Karpas-422 (cell line): Measurements from ENCODE around the gene TEDC1. TPM values are rescaled to one million over a fixed set of nuclear protein-coding genes. Genes with fewer than 3 reads are reported as not detected.

Experiments used
- DNase-seq: peaks from one replicate; pipeline ENCODE4 v3.0.0-alpha.2; 2015
- H2AFZ ChIP-seq: fragments of 200-600 bp; sonication (generic); 2 replicates; pipeline ENCODE4 v1.6.1; 2014; ENCODE audit warnings: antibody characterized with exemption, low read length, mixed read lengths
- H3K27ac ChIP-seq: fragments of 200-600 bp; sonication (generic); 2 replicates; pipeline ENCODE4 v1.5.1; 2014; ENCODE audit warnings: mild to moderate bottlenecking, low read length, moderate library complexity
- H3K27me3 ChIP-seq: fragments of 200-600 bp; sonication (generic); 2 replicates; pipeline ENCODE4 v1.6.1; 2014; ENCODE audit warnings: low read length, mixed read lengths
- H3K36me3 ChIP-seq: fragments of 200-600 bp; sonication (generic); 2 replicates; pipeline ENCODE4 v1.6.1; 2014; ENCODE audit warnings: low read length, mixed read lengths; ENCODE audit not compliant: insufficient read depth
- H3K4me1 ChIP-seq: fragments of 200-600 bp; sonication (generic); 2 replicates; pipeline ENCODE4 v1.6.1; 2014; ENCODE audit warnings: mild to moderate bottlenecking, low read length, mixed read lengths
- H3K4me2 ChIP-seq: fragments of 200-600 bp; sonication (generic); 2 replicates; pipeline ENCODE4 v1.6.1; 2014; ENCODE audit warnings: low read length, low read depth, mild to moderate bottlenecking; ENCODE audit not compliant: poor library complexity, severe bottlenecking
- H3K4me3 ChIP-seq: fragments of 200-600 bp; sonication (generic); 2 replicates; pipeline ENCODE4 v1.5.1; 2014; ENCODE audit warnings: mild to moderate bottlenecking, antibody characterized with exemption, low read length, mixed read lengths
- H3K79me2 ChIP-seq: fragments of 200-600 bp; sonication (generic); 2 replicates; pipeline ENCODE4 v1.6.1; 2014; ENCODE audit warnings: mild to moderate bottlenecking, low read length, mixed read lengths
- H3K9ac ChIP-seq: fragments of 200-600 bp; sonication (generic); 2 replicates; pipeline ENCODE4 v1.6.0; 2014; ENCODE audit warnings: low read length
- H3K9me2 ChIP-seq: fragments of 200-600 bp; sonication (generic), shearing (Covaris generic); replicated peaks from 2 replicates; pipeline ENCODE4 v1.6.0; 2014; ENCODE audit warnings: mild to moderate bottlenecking, low read length, moderate library complexity; ENCODE audit not compliant: insufficient read depth
- H3K9me3 ChIP-seq: fragments of 300-700, 200-600 bp; sonication (generic); 2 replicates; pipeline ENCODE4 v1.6.1; 2014; ENCODE audit warnings: low read length, mixed read lengths
- H4K20me1 ChIP-seq: fragments of 200-600 bp; sonication (generic); 2 replicates; pipeline ENCODE4 v1.6.1; 2014; ENCODE audit warnings: mild to moderate bottlenecking, antibody characterized with exemption, low read length, low read depth; ENCODE audit not compliant: insufficient read depth
- total RNA-seq: library from RNA; depleted of rRNA; stranded (reverse); fragments of >200 nt; shearing (Covaris generic); gene quantifications from 2 replicates; pipeline ENCODE4 v1.2.3, GENCODE V29; 2014; ENCODE audit warnings: low replicate concordance

The TEDC1 gene
- total RNA-seq, 1 experiment from 2014 or later: 9.8 TPM

DNA sequence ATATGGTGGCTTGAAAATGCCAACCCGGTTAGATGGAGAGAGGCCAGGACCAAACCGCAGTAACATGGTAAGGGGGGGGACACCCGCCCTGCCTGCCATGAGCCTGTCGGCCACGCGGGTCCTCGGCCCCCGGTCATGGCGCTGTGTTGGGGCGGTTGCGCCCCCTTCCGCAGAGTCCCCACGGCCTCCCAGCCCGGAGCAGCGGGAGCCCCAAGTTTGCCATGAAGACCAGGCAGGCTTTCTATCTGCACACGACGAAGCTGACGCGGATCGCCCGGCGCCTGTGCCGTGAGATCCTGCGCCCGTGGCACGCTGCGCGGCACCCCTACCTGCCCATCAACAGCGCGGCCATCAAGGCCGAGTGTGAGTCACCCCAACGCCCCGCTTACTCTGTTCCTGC, 26.5 kb upstream of the TEDC1 start:
- Histone ChIP-seq H2AFZ (no peak overlapping the region), H3K9me2 (no peaks in the 10 kb centered on the region), H3K9me3 (no peaks in the 10 kb centered on the region), H3K9ac (no peak overlapping the region), H3K4me2 (no peak overlapping the region), H4K20me1 (peaks cover 9% of the 10 kb centered on the region; the same call in 1 of the 2 replicates), H3K36me3 (peaks cover 13% of the 10 kb centered on the region; the same call in 1 of the 2 replicates), H3K27me3 (no peaks in the 10 kb centered on the region), H3K4me1 (peaks cover 22% of the 10 kb centered on the region), H3K27ac (no peak overlapping the region), H3K79me2 (no peaks in the 10 kb centered on the region), H3K4me3 (no peak overlapping the region)
- no peak for DNase-seq

- H3K4me1 ChIP-seq: peaks cover 31% of the 10 kb centered on the region
Measured at GRCh38 chr14:105465209-105466031, 25.6 kb upstream of the TEDC1 start.

DNA sequence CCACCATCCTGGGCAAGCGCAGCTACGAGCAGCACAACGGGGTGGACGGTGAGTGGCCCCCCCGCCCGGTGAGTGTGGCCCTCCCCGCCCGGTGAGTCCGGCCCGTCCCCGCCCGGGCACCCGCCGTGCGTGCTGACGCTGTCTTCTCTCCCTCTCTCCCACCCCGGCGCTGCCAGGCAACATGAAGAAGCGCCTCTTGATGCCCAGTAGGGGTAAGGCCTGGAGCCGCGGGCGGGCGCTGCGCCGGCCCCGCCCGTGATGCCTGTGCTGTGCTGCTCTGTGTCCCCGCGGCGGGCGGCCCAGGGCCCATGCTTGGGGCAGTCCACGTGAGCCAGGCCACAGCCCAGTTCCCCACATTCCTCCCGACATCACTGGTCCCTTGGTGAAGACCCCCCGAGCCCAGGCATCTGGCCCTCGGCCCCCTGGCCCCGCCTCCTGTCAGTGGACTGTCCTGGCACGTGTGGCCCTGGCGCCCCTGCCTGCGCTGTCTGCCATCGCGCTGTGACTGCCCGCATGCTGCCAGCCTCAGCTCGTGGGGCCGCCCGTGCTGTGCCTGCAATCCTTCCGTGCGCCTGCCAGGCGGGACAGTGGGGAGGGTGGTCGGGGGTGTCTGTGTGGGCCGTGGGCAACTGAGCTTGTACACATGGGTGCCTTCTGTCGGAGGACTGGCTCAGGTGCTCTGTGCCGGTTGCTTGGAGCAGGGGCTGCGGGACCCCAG, 24.4 kb upstream of the TEDC1 start:
- H3K27ac ChIP-seq: no peak overlapping the region
- H3K27me3 ChIP-seq: no peaks in the 10 kb centered on the region
- H3K9ac ChIP-seq: no peak overlapping the region
- peaks cover 9% of the 10 kb centered on the region; the same call in 1 of the 2 replicates for H4K20me1 ChIP-seq
- no peak for DNase-seq
- H3K36me3 ChIP-seq: peaks cover 9% of the 10 kb centered on the region; the same call in 1 of the 2 replicates
- no peak overlapping the region for H2AFZ ChIP-seq
- peaks cover 43% of the 10 kb centered on the region for H3K4me1 ChIP-seq
- H3K79me2 ChIP-seq: no peaks in the 10 kb centered on the region
- H3K4me3 ChIP-seq: no peak overlapping the region
- H3K4me2 ChIP-seq: no peak overlapping the region
- no peaks in the 10 kb centered on the region for H3K9me2 ChIP-seq
- no peaks in the 10 kb centered on the region for H3K9me3 ChIP-seq

More at GRCh38 chr14:105465209-105466031, 25.6 kb upstream of the TEDC1 start:
- H4K20me1 ChIP-seq: peaks cover 9% of the 10 kb centered on the region; the same call in 1 of the 2 replicates
- H3K36me3 ChIP-seq: peaks cover 13% of the 10 kb centered on the region; the same call in 1 of the 2 replicates
- H2AFZ ChIP-seq: no peak overlapping the region
- H3K4me2 ChIP-seq: no peak overlapping the region
- no peaks in the 10 kb centered on the region for H3K79me2 ChIP-seq
- H3K9ac ChIP-seq: no peak overlapping the region
- no peak overlapping the region for H3K4me3 ChIP-seq
- no peak overlapping the region for H3K27ac ChIP-seq
- H3K27me3 ChIP-seq: no peaks in the 10 kb centered on the region
- no peak for DNase-seq
- no peaks in the 10 kb centered on the region for H3K9me3 ChIP-seq
- H3K9me2 ChIP-seq: no peaks in the 10 kb centered on the region

DNA sequence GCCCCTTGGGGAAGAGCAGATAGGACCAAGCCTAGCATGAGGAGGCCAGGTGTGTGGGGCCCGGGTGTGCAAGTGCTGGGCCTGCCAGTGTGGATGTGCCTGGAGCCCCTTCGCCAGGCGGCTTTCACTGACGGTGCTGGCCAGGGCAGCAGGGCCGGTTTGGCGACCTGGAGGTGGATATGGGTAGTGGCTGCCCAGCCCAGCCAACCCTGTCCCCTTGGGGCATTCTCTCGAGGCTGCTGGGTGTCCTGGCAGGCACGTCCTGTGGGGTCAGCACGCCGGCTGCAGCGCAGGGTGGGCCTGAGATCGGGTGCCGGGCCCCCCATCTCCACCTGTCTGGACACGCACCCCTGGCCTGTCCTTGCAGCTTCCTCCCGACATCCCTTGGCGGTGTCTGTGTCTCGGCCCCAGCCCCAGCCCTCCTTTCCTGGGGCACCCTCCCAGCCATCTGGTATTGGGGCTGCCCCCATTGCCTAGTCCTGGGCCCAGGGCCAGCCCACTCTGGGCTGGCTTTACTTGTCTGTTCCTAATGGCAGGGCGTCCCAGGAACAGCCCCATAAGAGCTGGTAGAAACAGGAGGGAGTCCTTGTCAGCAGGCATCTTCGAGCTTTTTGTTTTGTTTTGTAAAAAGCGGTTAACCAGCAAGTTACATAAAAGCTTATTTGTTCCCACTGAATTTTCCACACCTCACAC, 23.7 kb upstream of the TEDC1 start:
- no peaks in the 10 kb centered on the region for H3K9me2 ChIP-seq
- H3K4me2 ChIP-seq: no peak overlapping the region
- peaks cover 16% of the 10 kb centered on the region; the same call in 1 of the 2 replicates for H4K20me1 ChIP-seq
- H3K79me2 ChIP-seq: no peaks in the 10 kb centered on the region
- H3K4me1 ChIP-seq: peaks cover 50% of the 10 kb centered on the region
- peaks cover 6% of the 10 kb centered on the region; the same call in 1 of the 2 replicates for H3K36me3 ChIP-seq
- H3K9me3 ChIP-seq: no peaks in the 10 kb centered on the region
- DNase-seq: no peak
- H2AFZ ChIP-seq: no peak overlapping the region
- H3K27ac ChIP-seq: no peak overlapping the region
- H3K27me3 ChIP-seq: no peaks in the 10 kb centered on the region
- no peak overlapping the region for H3K4me3 ChIP-seq
- no peak overlapping the region for H3K9ac ChIP-seq

DNA sequence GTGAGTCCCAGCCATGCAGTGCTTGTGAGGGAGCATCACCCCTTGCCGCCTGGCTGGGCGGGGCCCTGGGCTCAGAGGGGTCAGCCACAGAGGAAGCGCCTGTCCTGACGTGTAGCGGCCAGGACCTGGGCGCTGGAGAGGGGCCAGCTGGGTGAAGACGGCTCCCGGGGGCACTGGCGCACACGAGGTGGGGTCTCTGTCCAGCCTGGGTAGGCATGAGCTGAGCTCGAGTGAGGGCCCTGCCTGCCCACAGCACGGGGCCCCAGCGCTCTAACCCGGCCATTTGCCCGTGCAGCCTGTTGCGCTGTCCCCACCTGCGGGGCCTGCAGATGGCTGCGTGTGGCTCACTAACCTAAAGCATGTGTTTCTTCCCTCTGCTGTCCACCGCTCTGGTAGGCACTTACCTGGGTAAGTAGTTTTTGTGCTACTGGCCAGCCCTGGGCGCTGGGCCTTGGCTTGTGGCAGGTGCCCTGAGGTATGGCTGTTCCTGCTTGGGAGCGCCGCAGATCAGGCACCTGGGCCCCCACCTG, 23.0 kb upstream of the TEDC1 start:
- H3K79me2 ChIP-seq: no peaks in the 10 kb centered on the region
- no peak overlapping the region for H3K4me2 ChIP-seq
- no peak overlapping the region for H3K9ac ChIP-seq
- H3K4me1 ChIP-seq: peaks cover 56% of the 10 kb centered on the region
- DNase-seq: no peak
- H2AFZ ChIP-seq: no peak overlapping the region
- H3K27me3 ChIP-seq: no peaks in the 10 kb centered on the region
- no peak overlapping the region for H3K27ac ChIP-seq
- peaks cover 6% of the 10 kb centered on the region; the same call in 1 of the 2 replicates for H3K36me3 ChIP-seq
- H4K20me1 ChIP-seq: peaks cover 16% of the 10 kb centered on the region; the same call in 1 of the 2 replicates
- H3K9me2 ChIP-seq: no peaks in the 10 kb centered on the region
- no peaks in the 10 kb centered on the region for H3K9me3 ChIP-seq
- no peak overlapping the region for H3K4me3 ChIP-seq

DNA sequence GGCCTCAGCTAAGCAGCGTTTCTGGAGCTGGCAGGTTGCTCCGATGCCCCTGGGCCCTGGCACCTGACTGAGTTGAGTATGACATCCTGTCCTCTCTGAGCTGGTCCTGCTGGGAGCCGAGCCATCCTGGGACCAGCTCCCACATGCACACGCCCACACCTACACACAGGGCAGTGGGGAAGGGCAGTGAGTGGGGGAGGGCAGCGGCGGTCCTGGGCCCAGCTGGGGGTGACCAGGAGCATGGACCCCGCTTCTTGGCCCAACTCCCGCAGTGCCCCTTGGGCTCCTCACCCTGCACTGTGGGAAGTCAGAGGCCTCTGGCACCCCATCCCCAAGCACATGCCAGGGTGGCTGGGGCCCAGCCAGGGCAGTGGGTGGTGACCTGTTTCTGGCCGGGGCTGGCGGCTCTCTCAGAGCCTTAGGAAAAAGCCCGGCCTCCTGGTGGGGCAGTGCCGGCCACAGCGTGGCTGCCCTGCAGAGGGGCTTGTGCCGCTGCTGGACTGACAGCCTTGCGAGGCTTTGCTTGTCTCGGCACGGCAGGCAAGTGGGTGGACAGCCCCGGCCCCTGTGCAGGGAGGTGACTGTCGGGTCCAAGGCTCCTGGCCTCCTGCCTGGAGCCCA, 22.3 kb upstream of the TEDC1 start:
- H3K36me3 ChIP-seq: peaks cover 2% of the 10 kb centered on the region; the same call in 1 of the 2 replicates
- H3K27ac ChIP-seq: no peak overlapping the region
- H4K20me1 ChIP-seq: peaks cover 16% of the 10 kb centered on the region; the same call in 1 of the 2 replicates
- peaks cover 63% of the 10 kb centered on the region for H3K4me1 ChIP-seq
- DNase-seq: no peak
- H3K9me2 ChIP-seq: no peaks in the 10 kb centered on the region
- no peak overlapping the region for H3K4me2 ChIP-seq
- H3K4me3 ChIP-seq: no peak overlapping the region
- H3K9me3 ChIP-seq: no peaks in the 10 kb centered on the region
- no peak overlapping the region for H3K9ac ChIP-seq
- H3K79me2 ChIP-seq: no peaks in the 10 kb centered on the region
- H3K27me3 ChIP-seq: no peaks in the 10 kb centered on the region
- H2AFZ ChIP-seq: no peak overlapping the region

DNA sequence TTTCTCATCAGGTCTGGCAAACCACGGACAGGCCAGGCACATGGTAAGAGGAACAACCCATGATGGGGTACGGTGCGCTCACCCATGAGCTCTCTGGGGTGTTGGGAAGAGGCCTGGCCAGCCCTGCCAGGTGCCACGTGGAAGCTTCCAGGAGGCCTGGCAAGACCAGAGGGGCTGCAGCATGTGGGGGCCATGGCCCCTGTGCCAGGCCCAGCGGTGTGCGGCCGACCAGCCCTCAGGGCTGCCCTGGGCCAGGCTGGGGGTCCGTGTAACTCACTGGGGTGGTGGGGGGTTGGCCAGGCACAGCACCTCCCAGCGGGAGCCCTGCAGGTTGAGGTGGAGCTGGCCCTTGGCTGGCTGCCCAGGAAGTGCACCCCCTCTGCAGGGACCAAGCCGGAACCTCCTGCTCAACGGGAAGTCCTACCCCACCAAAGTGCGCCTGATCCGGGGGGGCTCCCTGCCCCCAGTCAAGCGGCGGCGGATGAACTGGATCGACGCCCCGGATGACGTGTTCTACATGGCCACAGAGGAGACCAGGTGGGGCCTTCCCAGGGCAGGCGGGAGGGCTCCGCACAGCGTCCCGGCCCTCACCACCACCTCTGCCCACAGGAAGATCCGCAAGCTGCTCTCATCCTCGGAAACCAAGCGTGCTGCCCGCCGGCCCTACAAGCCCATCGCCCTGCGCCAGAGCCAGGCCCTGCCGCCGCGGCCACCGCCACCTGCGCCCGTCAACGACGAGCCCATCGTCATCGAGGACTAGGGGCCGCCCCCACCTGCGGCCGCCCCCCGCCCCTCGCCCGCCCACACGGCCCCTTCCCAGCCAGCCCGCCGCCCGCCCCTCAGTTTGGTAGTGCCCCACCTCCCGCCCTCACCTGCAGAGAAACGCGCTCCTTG, 21.3 kb upstream of the TEDC1 start:
- Histone ChIP-seq H4K20me1 (peaks cover 16% of the 10 kb centered on the region; the same call in 1 of the 2 replicates), H2AFZ (no peak overlapping the region), H3K4me1 (peaks cover 69% of the 10 kb centered on the region), H3K27me3 (no peaks in the 10 kb centered on the region), H3K27ac (peak overlapping the region; percentile 92; the same call in 1 of the 2 replicates), H3K9me2 (no peaks in the 10 kb centered on the region), H3K4me3 (no peak overlapping the region), H3K9ac (no peak overlapping the region), H3K79me2 (no peaks in the 10 kb centered on the region), H3K9me3 (no peaks in the 10 kb centered on the region), H3K36me3 (no peaks in the 10 kb centered on the region), H3K4me2 (peak overlapping the region; percentile 55)
- no peak for DNase-seq
